GM12872 (cell line): Measurements from ENCODE around the gene NOL3.
A peak's percentile ranks its signal among the peaks of the same experiment; 100 is the strongest.

Source experiments
- CTCF ChIP-seq: IDR thresholded peaks from 3 replicates; pipeline ENCODE4 v1.5.1; 2011; ENCODE audit warnings: low read depth, mild to moderate bottlenecking, low read length, moderate library complexity; ENCODE audit not compliant: insufficient read depth

Gene NOL3

GRCh38 chr16:67194260-67194659 is 23.9 kb downstream of the NOL3 start:
- no peak for TF ChIP-seq CTCF

- no peak for TF ChIP-seq CTCF
Observed at GRCh38 chr16:67195676-67196075, 25.3 kb downstream of the NOL3 start.

- TF ChIP-seq CTCF, result no peak
Observed at GRCh38 chr16:67196881-67197280, 26.5 kb downstream of the NOL3 start.

- no peak for TF ChIP-seq CTCF
Observed at GRCh38 chr16:67197704-67198103, 27.4 kb downstream of the NOL3 start.

DNA sequence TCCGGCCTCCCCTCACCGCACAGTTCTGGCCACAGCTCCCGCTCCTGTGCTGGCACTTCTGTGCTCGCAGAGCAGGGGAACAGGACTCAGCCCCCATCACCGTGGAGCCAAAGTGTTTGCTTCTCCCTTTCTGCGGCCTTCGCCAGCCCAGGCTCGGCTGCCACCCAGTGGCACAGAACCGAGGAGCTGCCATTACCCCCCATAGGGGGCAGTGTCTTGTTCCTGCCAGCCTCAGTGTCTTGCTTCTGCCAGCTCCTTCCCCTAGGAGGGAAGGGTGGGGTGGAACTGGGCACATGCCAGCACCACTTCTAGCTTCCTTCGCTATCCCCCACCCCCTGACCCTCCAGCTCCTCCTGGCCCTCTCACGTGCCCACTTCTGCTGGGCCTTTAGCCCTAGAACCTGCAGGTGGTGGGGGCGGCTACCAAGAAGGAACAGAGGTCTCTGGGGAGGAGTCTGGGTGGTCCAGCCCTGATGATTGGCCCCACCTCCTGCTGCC is 27.9 kb downstream of the NOL3 start:
- TF ChIP-seq CTCF, result peak; percentile 75

- no peak for TF ChIP-seq CTCF
Observed at GRCh38 chr16:67199011-67199807, 28.9 kb downstream of the NOL3 start, which contains the start of gene ELMO3. Gene ELMO3, plus strand, starts transcription at chr16:67199131. Its CDS starts 196 bp downstream, at chr16:67199327.

- no peak for TF ChIP-seq CTCF
Observed at GRCh38 chr16:67199808-67200198, 29.5 kb downstream of the NOL3 start.
